Liver (tissue), 9 donors: ENCODE data around the gene SOX14. TPM values are rescaled to one million over a fixed set of nuclear protein-coding genes. Genes with fewer than 3 reads are reported as not detected.

Source experiments
- DNase-seq: peaks from one replicate; pipeline ENCODE4 v3.0.0-alpha.2; 2017; ENCODE audit warnings: low spot score
- H3K27ac ChIP-seq, 2 donors: one replicate each; pipeline ENCODE4 v1.7.0; 2013; ENCODE audit warnings: inconsistent platforms in 2 of 2, low read length in 2 of 2, control low read depth in 1 of 2, low read depth in 1 of 2, mild to moderate bottlenecking in 1 of 2
- H3K27me3 ChIP-seq, 4 donors: one replicate each; pipeline versions ENCODE4 v1.6.1 to v1.7.0; 2013; ENCODE audit warnings: low read length in 3 of 4, inconsistent platforms in 1 of 4, mild to moderate bottlenecking in 1 of 4, moderate library complexity in 1 of 4; ENCODE audit not compliant: control insufficient read depth in 4 of 4, insufficient read depth in 4 of 4
- H3K36me3 ChIP-seq, 4 donors: one replicate each; pipeline versions ENCODE4 v1.6.1 to v1.7.0; 2013; ENCODE audit warnings: low read length in 3 of 4, mild to moderate bottlenecking in 3 of 4, low read depth in 1 of 4, moderate library complexity in 1 of 4; ENCODE audit not compliant: control insufficient read depth in 4 of 4, insufficient read depth in 3 of 4
- H3K4me1 ChIP-seq, 4 donors: one replicate each; pipeline versions ENCODE4 v1.6.1 to v1.7.0; 2013; ENCODE audit warnings: low read length in 3 of 4, mild to moderate bottlenecking in 3 of 4, moderate library complexity in 1 of 4; ENCODE audit not compliant: control insufficient read depth in 4 of 4, insufficient read depth in 4 of 4
- H3K4me3 ChIP-seq, 3 donors: one replicate each; pipeline versions ENCODE4 v1.6.1 to v1.7.0; 2013; ENCODE audit warnings: low read length in 3 of 3, control low read depth in 1 of 3, low read depth in 1 of 3, mild to moderate bottlenecking in 1 of 3
- H3K9ac ChIP-seq, 2 donors: one replicate each; pipeline ENCODE4 v1.7.0; 2013; ENCODE audit warnings: low read length in 2 of 2, mild to moderate bottlenecking in 2 of 2, moderate library complexity in 2 of 2, control low read depth in 1 of 2, low read depth in 1 of 2
- H3K9me3 ChIP-seq, 4 donors: one replicate each; pipeline versions ENCODE4 v1.6.1 to v1.7.0; 2013; ENCODE audit warnings: low read length in 3 of 4; ENCODE audit not compliant: control insufficient read depth in 4 of 4
- EGR1 ChIP-seq, 2 donors: IDR thresholded peaks; 2 replicates each; pipeline ENCODE4 v1.6.1; 2016 to 2018; ENCODE audit warnings: antibody characterized with exemption in 2 of 2, low read depth in 2 of 2
- FOXA1 ChIP-seq: IDR thresholded peaks from 2 replicates; pipeline ENCODE4 v1.6.1; 2016; ENCODE audit warnings: antibody characterized with exemption
- FOXA2 ChIP-seq: IDR thresholded peaks from 2 replicates; pipeline ENCODE4 v1.6.1; 2016; ENCODE audit warnings: antibody characterized with exemption
- GABPA ChIP-seq, 2 donors: IDR thresholded peaks in 1 of 2; conservative IDR thresholded peaks in 1 of 2; 2 replicates each; pipeline ENCODE4 v1.6.1; 2016; ENCODE audit warnings: antibody characterized with exemption in 2 of 2, mild to moderate bottlenecking in 1 of 2, moderate library complexity in 1 of 2
- HNF4A ChIP-seq, 2 donors: conservative IDR thresholded peaks; 2 replicates each; pipeline ENCODE4 v1.6.1; 2016; ENCODE audit warnings: antibody characterized with exemption in 2 of 2, mild to moderate bottlenecking in 2 of 2
- JUND ChIP-seq, 2 donors: IDR thresholded peaks; 2 replicates each; pipeline ENCODE4 v1.6.1; 2016; ENCODE audit warnings: antibody characterized with exemption in 2 of 2
- MAX ChIP-seq: IDR thresholded peaks from 2 replicates; pipeline ENCODE4 v1.6.1; 2016; ENCODE audit warnings: antibody characterized with exemption
- NR2F2 ChIP-seq: IDR thresholded peaks from 2 replicates; pipeline ENCODE4 v1.6.1; 2016; ENCODE audit warnings: antibody characterized with exemption
- RAD21 ChIP-seq, 2 donors: IDR thresholded peaks; 2 replicates each; pipeline ENCODE4 v1.6.1; 2016; ENCODE audit warnings: antibody characterized with exemption in 2 of 2, mild to moderate bottlenecking in 2 of 2
- REST ChIP-seq: IDR thresholded peaks from 2 replicates; pipeline ENCODE4 v1.6.1; 2016; ENCODE audit warnings: antibody characterized with exemption, mild to moderate bottlenecking
- RXRA ChIP-seq, 2 donors: IDR thresholded peaks; 2 replicates each; pipeline ENCODE4 v1.6.1; 2017 to 2018; ENCODE audit warnings: antibody characterized with exemption in 2 of 2, mild to moderate bottlenecking in 1 of 2
- TAF1 ChIP-seq: conservative IDR thresholded peaks from 2 replicates; pipeline ENCODE4 v1.6.1; 2016; ENCODE audit warnings: antibody characterized with exemption, mild to moderate bottlenecking
- YY1 ChIP-seq: IDR thresholded peaks from 2 replicates; pipeline ENCODE4 v1.6.1; 2016; ENCODE audit warnings: antibody characterized with exemption, mild to moderate bottlenecking
- WGBS: extraction: QIAGEN DNeasy Blood & Tissue Kit; methylation state at CpG from one replicate; pipeline ENCODE4 v1.1.7; 2013; 5-methylcytosine and 5-hydroxymethylcytosine counted together
- polyA plus RNA-seq, 2 donors: library from polyadenylated mRNA; stranded (reverse) in 1 of 2; unstranded in 1 of 2; fragments of 200-250 nt in 1 of 2; fragments of >200 nt in 1 of 2; fragmentation: Nextera tagmentation in 1 of 2; extraction: Ambion mirVana in 1 of 2; gene quantifications; one replicate each; pipeline versions ENCODE4 v1.2.1 to v1.2.3, GENCODE V29; 2013 to 2015
- total RNA-seq, 2 donors: library from RNA; depleted of rRNA; stranded (reverse); fragments of >200 nt; gene quantifications; one replicate each; pipeline ENCODE4 v1.2.3, GENCODE V29; 2014
- TF ChIP-seq, protein P1 (sequence below): IDR thresholded peaks from 2 replicates; pipeline ENCODE4 v1.6.1; 2016; ENCODE audit warnings: antibody characterized with exemption
- TF ChIP-seq, protein P2 (sequence below): IDR thresholded peaks from 2 replicates; pipeline ENCODE4 v1.6.1; 2016; ENCODE audit warnings: antibody characterized with exemption
- TF ChIP-seq, protein P3 (sequence below): fragments of 150-350 bp; IDR thresholded peaks from 2 replicates; pipeline ENCODE4 v1.5.1; 2017; ENCODE audit warnings: improper control_type of control experiment, low read depth, low read length; ENCODE audit not compliant: missing input control
- donor health status: healthy.
- donor health status: healthy.
- donor health status: healthy.
- donor health status: healthy.
- donor health status: healthy.

SOX14 gene
- total RNA-seq: not detected
- not detected for polyA plus RNA-seq

DNA sequence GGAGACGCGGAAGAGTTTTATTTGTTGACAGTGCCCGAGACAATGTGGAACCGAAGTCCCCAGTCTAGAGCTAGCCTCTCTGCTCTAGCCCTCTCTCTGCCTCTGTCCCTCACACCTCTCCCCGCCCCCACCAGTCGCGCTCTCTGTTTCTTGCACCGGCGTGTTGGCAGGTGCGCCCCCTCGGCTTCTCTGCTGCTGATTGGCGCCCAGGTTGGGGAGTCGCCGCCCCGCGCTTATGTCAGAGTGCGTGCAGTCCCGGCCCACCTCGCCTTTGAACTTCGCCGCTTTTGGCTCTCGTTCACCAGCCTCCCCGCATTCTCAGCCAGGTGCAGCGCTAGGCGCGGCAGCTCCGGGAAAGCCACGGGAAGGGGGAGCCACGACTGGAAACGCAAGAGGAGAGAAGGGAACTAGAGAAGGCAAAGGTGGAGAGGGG lies at the start of gene SOX14:
TSS of gene SOX14 (plus strand) at position 315 of the 433 bp plus-strand sequence. CDS start 470 bp downstream, outside the sequence.
- Histone ChIP-seq H3K36me3 (no peaks in the 10 kb centered on the region), H3K9me3 (no peaks in the 10 kb centered on the region), H3K9ac (no peak within 1 kb of the TSS), H3K27me3 (peaks cover 10 to 34% (median 31%) of the 10 kb centered on the region in 4 donors), H3K27ac (no peak within 1 kb of the TSS), H3K4me1 (peaks cover 20 to 39% (median 27%) of the 10 kb centered on the region in 4 donors), H3K4me3 (peak within 1 kb of the TSS in 2 of 3 donors; percentile 23 to 33)
- no peak for DNase-seq
- 2% methylated on average over 30 of the region's 30 CpGs for WGBS
- no peak for TF ChIP-seq JUND (IDR thresholded peaks at IDR 0.05)
- no peak for TF ChIP-seq NR2F2
- TF ChIP-seq REST: no peak
- TF ChIP-seq FOXA2: no peak
- TF ChIP-seq RAD21 (IDR thresholded peaks at IDR 0.05): no peak
- TF ChIP-seq, protein P1, sequence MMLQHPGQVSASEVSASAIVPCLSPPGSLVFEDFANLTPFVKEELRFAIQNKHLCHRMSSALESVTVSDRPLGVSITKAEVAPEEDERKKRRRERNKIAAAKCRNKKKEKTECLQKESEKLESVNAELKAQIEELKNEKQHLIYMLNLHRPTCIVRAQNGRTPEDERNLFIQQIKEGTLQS: no peak
- TF ChIP-seq TAF1: no peak
- no peak for TF ChIP-seq RXRA (IDR thresholded peaks at IDR 0.05)
- no peak for TF ChIP-seq FOXA1
- no peak for TF ChIP-seq MAX

GRCh38 chr3:137714551-137714950 lies 49.6 kb upstream of the SOX14 start:
- no peak overlapping the region for H3K4me3 ChIP-seq
- TF ChIP-seq GABPA (IDR thresholded peaks at IDR 0.05 in 1 of 2, conservative IDR thresholded peaks at IDR 0.05 in 1 of 2) (no peak), EGR1 (IDR thresholded peaks at IDR 0.05; ENCODE audit: low read depth in 2 of 2) (no peak), RAD21 (IDR thresholded peaks at IDR 0.05) (no peak)
- H3K4me1 ChIP-seq: no peaks in the 10 kb centered on the region
- no peak overlapping the region for H3K9ac ChIP-seq
- H3K36me3 ChIP-seq: no peaks in the 10 kb centered on the region
- H3K27ac ChIP-seq: no peak overlapping the region
- no peaks in the 10 kb centered on the region for H3K27me3 ChIP-seq
- DNase-seq: no peak
- WGBS: 93% methylated on average over 25 of the region's 25 CpGs
- no peaks in the 10 kb centered on the region for H3K9me3 ChIP-seq

GRCh38 chr3:137724240-137724639 lies 39.9 kb upstream of the SOX14 start:
- H3K9ac ChIP-seq: no peak overlapping the region
- H3K4me1 ChIP-seq: no peaks in the 10 kb centered on the region
- no peak overlapping the region for H3K27ac ChIP-seq
- peaks cover 0 to 3% (median 0%) of the 10 kb centered on the region in 4 donors for H3K27me3 ChIP-seq
- H3K36me3 ChIP-seq: no peaks in the 10 kb centered on the region
- H3K9me3 ChIP-seq: peaks cover 0 to 1% (median 0%) of the 10 kb centered on the region in 4 donors
- no peak for DNase-seq
- H3K4me3 ChIP-seq: no peak overlapping the region
- TF ChIP-seq FOXA2 (no peak), FOXA1 (no peak), NR2F2 (no peak), RXRA (IDR thresholded peaks at IDR 0.05) (no peak), HNF4A (conservative IDR thresholded peaks at IDR 0.05) (no peak), EGR1 (IDR thresholded peaks at IDR 0.05; ENCODE audit: low read depth in 2 of 2) (no peak), REST (no peak), YY1 (no peak)
- TF ChIP-seq, protein P1: no peak
- TF ChIP-seq, protein P2, sequence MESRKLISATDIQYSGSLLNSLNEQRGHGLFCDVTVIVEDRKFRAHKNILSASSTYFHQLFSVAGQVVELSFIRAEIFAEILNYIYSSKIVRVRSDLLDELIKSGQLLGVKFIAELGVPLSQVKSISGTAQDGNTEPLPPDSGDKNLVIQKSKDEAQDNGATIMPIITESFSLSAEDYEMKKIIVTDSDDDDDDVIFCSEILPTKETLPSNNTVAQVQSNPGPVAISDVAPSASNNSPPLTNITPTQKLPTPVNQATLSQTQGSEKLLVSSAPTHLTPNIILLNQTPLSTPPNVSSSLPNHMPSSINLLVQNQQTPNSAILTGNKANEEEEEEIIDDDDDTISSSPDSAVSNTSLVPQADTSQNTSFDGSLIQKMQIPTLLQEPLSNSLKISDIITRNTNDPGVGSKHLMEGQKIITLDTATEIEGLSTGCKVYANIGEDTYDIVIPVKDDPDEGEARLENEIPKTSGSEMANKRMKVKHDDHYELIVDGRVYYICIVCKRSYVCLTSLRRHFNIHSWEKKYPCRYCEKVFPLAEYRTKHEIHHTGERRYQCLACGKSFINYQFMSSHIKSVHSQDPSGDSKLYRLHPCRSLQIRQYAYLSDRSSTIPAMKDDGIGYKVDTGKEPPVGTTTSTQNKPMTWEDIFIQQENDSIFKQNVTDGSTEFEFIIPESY: no peak
- TF ChIP-seq, protein P3, sequence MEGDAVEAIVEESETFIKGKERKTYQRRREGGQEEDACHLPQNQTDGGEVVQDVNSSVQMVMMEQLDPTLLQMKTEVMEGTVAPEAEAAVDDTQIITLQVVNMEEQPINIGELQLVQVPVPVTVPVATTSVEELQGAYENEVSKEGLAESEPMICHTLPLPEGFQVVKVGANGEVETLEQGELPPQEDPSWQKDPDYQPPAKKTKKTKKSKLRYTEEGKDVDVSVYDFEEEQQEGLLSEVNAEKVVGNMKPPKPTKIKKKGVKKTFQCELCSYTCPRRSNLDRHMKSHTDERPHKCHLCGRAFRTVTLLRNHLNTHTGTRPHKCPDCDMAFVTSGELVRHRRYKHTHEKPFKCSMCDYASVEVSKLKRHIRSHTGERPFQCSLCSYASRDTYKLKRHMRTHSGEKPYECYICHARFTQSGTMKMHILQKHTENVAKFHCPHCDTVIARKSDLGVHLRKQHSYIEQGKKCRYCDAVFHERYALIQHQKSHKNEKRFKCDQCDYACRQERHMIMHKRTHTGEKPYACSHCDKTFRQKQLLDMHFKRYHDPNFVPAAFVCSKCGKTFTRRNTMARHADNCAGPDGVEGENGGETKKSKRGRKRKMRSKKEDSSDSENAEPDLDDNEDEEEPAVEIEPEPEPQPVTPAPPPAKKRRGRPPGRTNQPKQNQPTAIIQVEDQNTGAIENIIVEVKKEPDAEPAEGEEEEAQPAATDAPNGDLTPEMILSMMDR: no peak
